Gastroesophageal sphincter (tissue), 3 donors: ENCODE measurements around the gene UGT2B15.
"Not testable (repeated sequence)": the region's sequence is repeated elsewhere in the genome, so short reads cannot be mapped to it uniquely, and the experiment has no call there.

ENCODE experiments used
- CTCF ChIP-seq, 4 experiments: fragments of 200-600 bp in 2 of 4; fragments of 450-650 bp in 2 of 4; sonication (generic) in 1 of 4; IDR thresholded peaks; one replicate each; pipeline ENCODE4 v1.5.1; 2017 to 2019; ENCODE audit warnings: antibody characterized with exemption in 4 of 4, mild to moderate bottlenecking in 2 of 4, moderate library complexity in 2 of 4
- POLR2A ChIP-seq, 2 donors: fragments of 450-650 bp; IDR thresholded peaks; one replicate each; pipeline ENCODE4 v1.6.1; 2017; ENCODE audit warnings: antibody characterized with exemption in 2 of 2, mild to moderate bottlenecking in 2 of 2, moderate library complexity in 1 of 2
- POLR2AphosphoS5 ChIP-seq: sonication (generic); formaldehyde crosslinking; IDR thresholded peaks from one replicate; pipeline ENCODE4 v1.6.1; 2017; ENCODE audit warnings: antibody characterized with exemption

DNA sequence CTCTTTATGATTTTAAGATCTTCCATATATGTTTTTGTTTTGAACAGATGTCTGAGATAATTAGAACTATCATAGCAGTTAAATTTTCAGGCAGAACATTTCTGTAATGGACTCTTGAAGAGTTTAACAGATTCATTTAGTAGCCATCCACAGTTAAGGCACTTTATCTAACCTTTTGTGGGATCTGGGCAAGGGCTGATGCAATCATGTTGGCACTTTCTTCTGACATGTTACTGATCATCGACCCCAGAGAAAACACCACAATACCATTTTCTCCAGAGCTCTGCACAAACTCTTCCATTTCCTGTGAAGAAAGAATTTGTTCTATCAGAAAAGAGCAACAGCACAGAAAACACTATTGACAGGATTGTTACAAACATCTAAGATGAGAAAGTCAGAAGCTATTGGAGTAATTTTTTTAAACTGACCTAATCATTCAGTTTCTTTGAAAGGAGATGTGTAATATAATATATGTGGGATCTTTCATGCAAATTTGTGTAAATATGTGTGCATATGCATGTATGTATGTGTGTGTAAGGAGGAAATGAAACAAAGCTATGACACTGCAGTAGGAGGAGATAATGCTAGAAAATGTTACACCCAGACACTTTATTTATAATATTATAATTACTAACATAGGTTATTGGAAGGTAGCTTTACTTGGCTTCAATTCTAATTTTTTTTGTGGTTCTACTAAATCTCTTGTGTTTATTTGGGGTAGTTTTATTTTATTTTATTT lies 7.4 kb downstream of the UGT2B15 start:
- TF ChIP-seq POLR2AphosphoS5; CTCF (IDR thresholded peaks at IDR 0.05); POLR2A (IDR thresholded peaks at IDR 0.05): not testable (repeated sequence)
